Breast epithelium (tissue), 3 donors: ENCODE measurements around the gene APOL6.

Experiments used
- POLR2A ChIP-seq: fragments of 450-650 bp; IDR thresholded peaks from one replicate; pipeline ENCODE4 v1.6.1; 2016; ENCODE audit warnings: antibody characterized with exemption, mild to moderate bottlenecking, moderate library complexity
- TF ChIP-seq, protein P1 (sequence below), 3 donors: fragments of 450-650 bp; IDR thresholded peaks; one replicate each; pipeline ENCODE4 v1.5.1; 2016 to 2017; ENCODE audit warnings: antibody characterized with exemption in 3 of 3, mild to moderate bottlenecking in 3 of 3, moderate library complexity in 3 of 3

DNA sequence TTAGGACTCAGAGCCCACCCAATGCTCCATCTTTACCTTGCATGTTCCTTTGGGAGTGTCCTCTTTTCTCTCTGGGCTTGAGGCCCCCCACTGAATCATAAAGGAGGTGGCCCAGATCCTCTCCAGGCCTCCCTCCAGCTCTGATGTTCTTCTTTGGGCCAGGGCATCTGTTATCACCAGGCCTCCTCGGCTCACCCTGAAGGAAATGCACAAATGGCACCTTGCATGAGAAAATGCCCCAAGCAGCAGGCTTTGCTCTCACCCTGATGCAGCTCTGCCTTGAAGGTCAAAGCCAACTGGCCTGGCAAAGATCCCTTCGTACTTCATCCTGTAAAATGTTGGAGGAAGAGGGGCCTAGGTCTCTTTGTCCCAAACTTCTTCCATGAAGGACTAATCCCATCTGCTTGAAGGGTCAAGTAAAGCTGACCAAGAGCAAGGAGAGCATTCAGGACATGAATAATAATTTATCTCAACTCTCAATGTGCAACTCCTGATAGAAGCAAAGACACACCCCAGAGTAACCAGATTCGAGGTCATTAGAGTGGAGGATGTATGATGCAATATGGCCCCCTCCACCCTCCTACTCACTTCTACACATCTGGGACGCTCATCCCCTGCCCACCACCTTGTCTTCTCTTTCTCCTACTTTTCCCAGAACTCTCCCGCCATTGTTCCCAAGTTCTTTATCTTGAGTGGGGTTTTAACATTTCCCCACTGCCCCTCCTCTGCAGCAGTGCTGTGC is 9.5 kb downstream of the APOL6 start:
- TF ChIP-seq POLR2A: no peak
- TF ChIP-seq, protein P1, sequence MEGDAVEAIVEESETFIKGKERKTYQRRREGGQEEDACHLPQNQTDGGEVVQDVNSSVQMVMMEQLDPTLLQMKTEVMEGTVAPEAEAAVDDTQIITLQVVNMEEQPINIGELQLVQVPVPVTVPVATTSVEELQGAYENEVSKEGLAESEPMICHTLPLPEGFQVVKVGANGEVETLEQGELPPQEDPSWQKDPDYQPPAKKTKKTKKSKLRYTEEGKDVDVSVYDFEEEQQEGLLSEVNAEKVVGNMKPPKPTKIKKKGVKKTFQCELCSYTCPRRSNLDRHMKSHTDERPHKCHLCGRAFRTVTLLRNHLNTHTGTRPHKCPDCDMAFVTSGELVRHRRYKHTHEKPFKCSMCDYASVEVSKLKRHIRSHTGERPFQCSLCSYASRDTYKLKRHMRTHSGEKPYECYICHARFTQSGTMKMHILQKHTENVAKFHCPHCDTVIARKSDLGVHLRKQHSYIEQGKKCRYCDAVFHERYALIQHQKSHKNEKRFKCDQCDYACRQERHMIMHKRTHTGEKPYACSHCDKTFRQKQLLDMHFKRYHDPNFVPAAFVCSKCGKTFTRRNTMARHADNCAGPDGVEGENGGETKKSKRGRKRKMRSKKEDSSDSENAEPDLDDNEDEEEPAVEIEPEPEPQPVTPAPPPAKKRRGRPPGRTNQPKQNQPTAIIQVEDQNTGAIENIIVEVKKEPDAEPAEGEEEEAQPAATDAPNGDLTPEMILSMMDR (IDR thresholded peaks at IDR 0.05): no peak
